ENCODE data around the gene MARCHF3.
A peak's percentile ranks its signal among the peaks of the same experiment; 100 is the strongest.
"Not testable (repeated sequence)": the region's sequence is repeated elsewhere in the genome, so short reads cannot be mapped to it uniquely, and the experiment has no call there.

Gene MARCHF3

DNA sequence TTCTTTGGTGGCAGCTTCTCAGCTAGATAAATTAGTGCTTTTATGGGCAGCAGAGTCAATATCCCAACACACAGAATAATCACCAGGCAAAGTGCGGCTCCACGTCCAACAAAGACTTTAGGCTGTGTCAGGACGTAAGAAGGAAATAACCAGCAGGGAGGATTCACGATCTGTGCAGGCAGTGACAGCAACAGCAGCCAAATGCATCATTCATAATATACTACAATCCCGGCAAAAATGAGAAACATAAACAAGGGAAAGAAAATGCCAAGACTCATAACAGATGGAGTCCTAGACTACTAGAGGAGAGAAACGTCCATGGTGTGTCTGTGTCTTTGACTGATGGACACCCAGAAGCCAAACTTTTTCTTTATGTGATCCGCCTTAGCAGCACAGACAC is 152.8 kb downstream of the MARCHF3 start:
- no peak for DNase-seq (ENCODE audit: low read depth in 2 of 2)

DNA sequence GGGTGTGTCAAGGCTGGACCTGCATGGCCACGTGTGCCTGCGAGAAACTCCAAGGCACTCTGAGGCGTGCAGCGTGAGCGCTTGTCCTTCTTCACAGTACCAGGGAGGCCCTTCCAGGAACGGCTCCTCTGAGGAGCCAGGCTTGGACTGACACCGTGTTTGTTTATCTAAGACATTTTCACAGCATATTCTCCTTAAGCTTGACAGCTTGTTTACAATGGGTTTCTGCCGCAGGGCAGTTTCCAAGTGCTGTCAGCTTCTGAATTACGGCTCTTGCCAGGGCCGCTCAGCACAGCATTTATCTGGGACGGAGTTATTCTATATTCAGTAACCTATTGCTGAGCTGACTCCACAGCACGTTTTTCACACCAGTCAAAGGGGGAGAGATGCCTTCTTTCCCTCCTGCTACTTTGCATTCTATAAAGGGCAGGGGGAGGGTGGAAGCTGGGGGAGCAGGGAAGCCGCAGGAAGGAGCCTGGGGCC is 155.0 kb downstream of the MARCHF3 start:
- no peak for DNase-seq (ENCODE audit: low read depth in 2 of 2)

- DNase-seq (ENCODE audit: low read depth in 2 of 2): no peak
Measured at GRCh38 chr5:126872561-126873354, 157.6 kb downstream of the MARCHF3 start.

- no peak for DNase-seq (ENCODE audit: low read depth in 2 of 2)
Measured at GRCh38 chr5:126871441-126871840, 158.9 kb downstream of the MARCHF3 start.

DNA sequence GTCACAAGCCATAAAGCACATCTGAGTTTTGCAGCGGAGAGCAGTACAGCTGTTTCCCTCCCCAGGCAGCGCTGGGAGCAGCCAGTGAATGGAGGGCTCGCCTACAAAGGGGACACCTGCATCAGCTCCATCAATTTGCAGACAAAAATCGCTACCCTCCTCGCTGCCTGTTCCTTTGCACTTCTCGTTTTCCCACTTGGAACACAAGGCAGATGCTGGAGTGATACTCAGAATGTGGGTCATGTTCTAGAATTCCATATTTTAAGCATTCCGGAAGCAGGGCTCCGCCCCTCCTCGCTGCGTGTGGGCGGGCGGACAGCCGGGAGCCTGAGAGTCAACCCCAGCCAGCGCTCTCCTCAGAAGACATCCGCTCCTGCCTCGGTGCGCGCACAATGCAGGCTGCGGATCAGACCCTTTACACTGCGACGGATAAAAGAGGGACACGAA is 161.3 kb downstream of the MARCHF3 start:
- peak in 1 of 2 donors; percentile 11 for DNase-seq (ENCODE audit: low read depth in 2 of 2)

- no peak for DNase-seq (ENCODE audit: low read depth in 2 of 2)
Measured at GRCh38 chr5:126868338-126869004, 161.9 kb downstream of the MARCHF3 start.

- no peak for DNase-seq (ENCODE audit: low read depth in 2 of 2)
Measured at GRCh38 chr5:126866851-126867636, 163.3 kb downstream of the MARCHF3 start.

DNA sequence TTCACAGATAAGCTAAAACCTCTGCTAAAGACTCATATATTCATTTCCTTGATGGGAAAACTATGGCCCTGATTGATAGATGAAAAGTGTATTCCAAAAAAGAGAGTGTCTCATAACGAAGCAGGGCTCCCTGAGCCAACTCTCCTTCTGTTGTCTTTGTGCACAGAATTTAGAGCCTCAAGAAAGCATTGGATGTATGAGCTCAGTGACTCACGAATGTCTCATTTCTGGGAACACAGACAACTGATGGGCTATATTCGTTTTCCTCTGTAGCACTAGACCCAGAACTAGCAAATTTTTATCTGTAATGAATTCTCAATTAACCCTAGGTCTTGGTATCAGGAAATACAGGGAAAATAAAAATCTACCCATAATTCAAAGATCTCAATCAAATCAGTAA is 165.1 kb downstream of the MARCHF3 start:
- DNase-seq (ENCODE audit: low read depth in 2 of 2): no peak

DNA sequence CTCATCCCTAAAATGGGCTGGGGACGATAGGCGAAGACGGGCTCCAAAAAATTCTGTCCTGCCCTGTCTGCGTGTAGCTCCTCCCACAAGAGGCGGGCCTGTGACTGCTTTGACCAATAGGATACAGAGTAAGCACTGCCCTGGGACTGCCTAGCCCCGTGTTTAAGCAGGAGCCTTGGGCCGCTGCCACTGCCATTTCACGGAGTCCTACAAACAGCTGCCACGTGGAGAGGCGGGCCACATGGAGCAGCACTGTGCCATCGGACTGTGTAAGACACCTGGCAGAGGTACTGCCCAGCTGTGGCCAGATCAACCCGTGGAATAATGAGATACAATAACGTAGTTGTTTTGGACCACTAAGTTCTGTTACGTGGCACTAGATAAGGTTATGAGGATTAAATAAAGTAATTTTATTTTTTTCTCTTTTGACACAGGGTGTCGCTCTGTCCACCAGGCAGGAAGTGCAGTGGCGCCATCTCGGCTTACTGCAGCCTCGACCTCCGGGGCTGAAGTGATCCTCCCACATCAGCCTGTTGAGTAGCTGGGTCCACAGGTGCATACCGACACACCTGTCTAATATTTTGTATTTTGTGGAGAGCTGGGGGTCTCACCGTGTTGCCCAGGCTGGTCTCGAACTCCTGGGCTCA is 166.2 kb downstream of the MARCHF3 start:
- no peak for DNase-seq (ENCODE audit: low read depth in 2 of 2)

DNA sequence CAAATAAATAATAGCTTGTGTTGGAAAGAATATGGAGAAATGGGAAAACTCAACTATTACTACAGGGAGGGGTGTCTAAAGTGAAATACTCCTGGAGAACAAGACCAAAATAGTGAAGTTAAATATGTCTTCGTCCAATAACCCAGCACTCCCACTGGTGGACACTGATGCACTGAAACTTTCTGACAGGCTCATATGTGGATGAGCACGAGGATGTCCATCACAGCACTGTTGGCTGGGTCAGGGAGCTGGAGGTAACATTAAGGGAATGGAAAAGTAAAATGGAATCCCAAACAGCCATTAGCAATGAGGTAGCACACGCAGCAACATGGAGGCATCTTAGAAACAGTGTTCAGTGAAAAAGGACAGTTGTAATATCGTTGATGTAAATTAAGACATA is 167.0 kb downstream of the MARCHF3 start:
- DNase-seq (ENCODE audit: low read depth in 2 of 2): no peak

- no peak for DNase-seq (ENCODE audit: low read depth in 2 of 2)
Measured at GRCh38 chr5:126858441-126858840, 171.9 kb downstream of the MARCHF3 start.

DNA sequence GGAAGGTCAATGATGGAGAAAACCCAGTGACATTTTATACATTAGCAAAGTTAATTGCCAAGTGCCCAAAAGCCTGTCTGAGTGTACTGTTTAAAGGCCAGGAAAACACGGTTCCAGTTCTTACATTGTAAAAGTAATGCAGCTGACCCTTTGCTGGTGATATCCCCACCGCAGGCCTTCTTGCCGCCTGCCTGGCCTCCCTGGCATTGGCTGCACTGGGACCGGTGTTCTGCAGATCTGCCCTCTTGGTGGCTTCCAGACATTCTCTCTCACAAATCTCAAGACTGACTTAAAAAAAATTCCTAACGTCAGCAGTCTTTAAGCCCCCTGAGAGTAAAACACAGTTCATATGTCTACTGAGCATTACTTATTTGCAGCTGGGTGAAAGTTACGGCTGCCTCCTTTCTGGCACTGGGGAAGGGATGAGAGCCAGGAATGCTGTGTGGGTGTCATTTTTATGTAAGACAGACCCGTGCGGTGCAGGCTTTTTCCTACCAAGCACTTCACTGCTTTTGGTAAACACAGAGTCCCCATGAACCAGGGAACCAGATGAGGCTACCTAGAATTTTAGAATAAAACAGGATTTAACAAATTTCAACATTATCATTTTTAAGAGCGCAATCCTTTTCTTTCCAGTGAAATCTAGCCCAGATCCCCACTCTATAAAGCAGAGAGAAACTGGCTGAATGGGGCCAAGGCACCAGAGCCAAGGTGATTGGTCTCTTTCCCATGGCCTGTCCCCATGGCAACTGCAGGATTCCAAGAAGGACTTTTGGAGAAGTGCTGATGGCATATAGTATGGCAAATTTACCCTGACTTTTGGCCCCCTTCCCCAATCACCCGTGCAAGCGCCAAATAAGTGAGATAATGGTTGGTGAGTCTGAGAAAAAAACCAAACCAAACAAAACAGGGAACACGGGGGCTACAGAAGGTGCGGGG is 172.6 kb downstream of the MARCHF3 start:
- no peak for DNase-seq (ENCODE audit: low read depth in 2 of 2)

GRCh38 chr5:126855266-126855665 is 175.1 kb downstream of the MARCHF3 start:
- no peak for DNase-seq (ENCODE audit: low read depth in 2 of 2)

DNA sequence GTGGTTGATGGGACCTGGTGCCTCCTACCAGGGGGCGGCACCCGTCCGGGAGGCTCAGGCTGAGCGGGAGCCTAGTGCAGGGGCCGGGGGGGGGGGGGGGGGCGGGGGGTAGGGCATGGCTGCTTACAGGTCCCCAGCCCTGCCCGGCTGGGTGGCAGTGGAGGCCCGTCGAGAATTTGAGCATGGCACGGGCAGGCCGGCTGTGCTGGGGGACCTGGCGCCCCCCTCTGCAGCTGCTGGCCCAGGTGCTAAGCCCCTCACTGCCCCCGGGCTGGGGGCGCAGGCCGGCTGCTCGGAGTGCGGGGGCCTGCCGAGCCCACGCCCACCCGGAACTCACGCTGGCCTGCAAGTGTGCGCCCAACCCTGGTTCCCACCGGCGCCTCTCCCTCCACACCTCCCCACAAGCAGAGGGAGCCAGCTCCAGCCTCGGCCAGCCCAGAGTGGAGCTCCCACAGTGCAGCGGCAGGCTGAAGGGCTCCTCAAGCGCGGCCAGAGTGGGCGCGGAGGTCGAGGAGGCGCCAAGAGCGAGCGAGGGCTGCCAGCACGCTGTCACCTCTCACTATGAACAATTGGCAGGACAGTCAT is 175.7 kb downstream of the MARCHF3 start:
- DNase-seq (ENCODE audit: low read depth in 2 of 2): no peak

DNA sequence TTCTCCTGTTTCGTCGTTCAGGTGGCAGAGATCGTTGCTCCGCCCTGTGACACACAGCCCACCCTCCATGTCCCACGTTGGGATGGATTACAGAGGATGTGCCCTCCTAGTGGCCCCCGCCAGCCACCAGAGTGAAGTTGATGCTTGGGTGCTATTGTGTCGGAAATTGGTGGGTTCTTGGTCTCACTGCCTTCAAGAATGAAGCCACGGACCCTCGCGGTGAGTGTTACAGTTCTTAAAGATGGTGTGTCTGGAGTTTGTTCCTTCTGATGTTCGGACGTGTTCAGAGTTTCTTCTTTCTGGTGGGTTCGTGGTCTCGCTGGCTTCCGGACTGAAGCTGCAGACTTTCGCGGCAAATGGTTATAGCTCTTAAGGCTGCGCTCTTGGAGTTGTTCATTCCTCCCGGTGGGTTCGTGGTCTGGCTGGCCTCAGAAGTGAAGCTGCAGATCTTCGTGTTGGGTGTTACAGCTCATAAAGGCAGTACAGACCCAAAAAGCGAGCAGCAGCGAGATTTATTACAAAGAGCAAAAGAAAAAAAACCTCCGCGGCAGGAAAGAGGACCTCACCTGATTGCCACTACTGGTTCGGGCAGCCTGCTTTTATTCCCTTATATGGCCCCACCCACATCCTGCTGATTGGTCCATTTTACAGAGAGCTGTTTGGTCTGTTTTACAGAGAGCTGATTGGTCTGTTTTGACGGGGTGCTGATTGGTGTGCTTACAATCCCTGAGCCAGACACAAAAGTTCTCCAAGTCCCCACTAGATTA is 176.6 kb downstream of the MARCHF3 start:
- not testable (repeated sequence) for DNase-seq (ENCODE audit: low read depth in 2 of 2)

GRCh38 chr5:126852841-126853271 is 177.5 kb downstream of the MARCHF3 start:
- no peak for DNase-seq (ENCODE audit: low read depth in 2 of 2)

GRCh38 chr5:126852091-126852571 is 178.2 kb downstream of the MARCHF3 start:
- no peak for DNase-seq (ENCODE audit: low read depth in 2 of 2)

DNA sequence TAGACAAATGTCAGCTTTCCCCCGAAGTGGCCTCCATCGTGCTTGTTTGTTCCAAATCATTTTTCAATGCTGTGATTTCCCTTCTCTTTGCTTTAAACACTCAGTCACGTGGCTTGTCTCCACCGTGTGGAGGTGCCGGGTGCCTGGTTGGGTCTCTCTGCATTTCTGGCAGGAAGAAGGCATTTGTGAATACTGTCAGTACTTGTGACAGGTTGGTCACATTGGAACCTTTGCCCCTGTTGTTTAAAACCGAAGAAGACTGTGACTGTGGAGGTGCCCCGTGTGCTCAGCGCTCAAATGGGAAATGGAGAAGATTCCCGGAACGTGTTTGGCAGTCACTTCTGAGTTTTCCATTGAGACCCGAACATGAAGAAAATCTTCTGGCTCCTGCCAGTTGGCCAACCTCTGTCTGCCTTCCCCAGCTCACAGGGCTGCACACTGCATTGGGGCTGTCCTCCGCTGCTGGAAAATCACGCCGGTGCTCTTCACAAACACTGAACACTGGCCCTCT is 178.8 kb downstream of the MARCHF3 start:
- DNase-seq (ENCODE audit: low read depth in 2 of 2): no peak

GRCh38 chr5:126849101-126849678 is 181.2 kb downstream of the MARCHF3 start:
- no peak for DNase-seq (ENCODE audit: low read depth in 2 of 2)
